ENCODE measurements around the gene GFRA4. TPM values are rescaled to one million over a fixed set of nuclear protein-coding genes. Genes with fewer than 3 reads are reported as not detected.
A peak's percentile ranks its signal among the peaks of the same experiment; 100 is the strongest.

Gene GFRA4
- polyA plus RNA-seq, 1 of the 3 experiments (the other 2 are of a cell fraction): not detected

- 72% methylated on average over 12 of the region's 14 CpGs for WGBS (ENCODE audit: low lambda C conversion rate)
- H2AFZ ChIP-seq (ENCODE audit: low read depth): no peak overlapping the region
- no peaks in the 10 kb centered on the region for H3K36me3 ChIP-seq (replicated peaks in 1 of 2; ENCODE audit: control insufficient read depth in 1 of 2, insufficient read depth in 2 of 2, low read length in 1 of 2)
- H3K4me2 ChIP-seq: no peak overlapping the region
- H3K4me3 ChIP-seq (ENCODE audit: low read depth in 2 of 2, low read length in 1 of 2): no peak overlapping the region
- no peak for DNase-seq
- H3K27me3 ChIP-seq (ENCODE audit: insufficient read depth): no peaks in the 10 kb centered on the region
- no peak overlapping the region for H3K9ac ChIP-seq
- no peaks in the 10 kb centered on the region for H3K4me1 ChIP-seq (ENCODE audit: control insufficient read depth in 1 of 2, insufficient read depth in 2 of 2, low read depth in 1 of 2, low read length in 1 of 2)
- H4K20me1 ChIP-seq (ENCODE audit: insufficient read depth): no peaks in the 10 kb centered on the region
- ChIA-PET POLR2A (no interaction called here), CTCF (interaction anchor here (3.1 to 5.8 kb wide), 3 partner anchors 11 to 143 kb away, joined by 9 to 55 read pairs (median 18); no protein-coding TSS in a partner anchor)
- H3K9me3 ChIP-seq: no peaks in the 10 kb centered on the region
- no peaks in the 10 kb centered on the region for H3F3A ChIP-seq (replicated peaks; ENCODE audit: insufficient read depth)
- TF ChIP-seq CHD2 (IDR thresholded peaks at IDR 0.05; ENCODE audit: low read length, partially characterized antibody): no peak
- no peak for TF ChIP-seq TCF12 (IDR thresholded peaks at IDR 0.05)
- no peak for TF ChIP-seq GATA2 (CRISPR knock-in tag; IDR thresholded peaks at IDR 0.05)
- no peak for TF ChIP-seq JUND (IDR thresholded peaks at IDR 0.05)
- no peak for TF ChIP-seq ZBTB33 (IDR thresholded peaks at IDR 0.05; ENCODE audit: borderline replicate concordance, low read depth)
- TF ChIP-seq, protein P1, sequence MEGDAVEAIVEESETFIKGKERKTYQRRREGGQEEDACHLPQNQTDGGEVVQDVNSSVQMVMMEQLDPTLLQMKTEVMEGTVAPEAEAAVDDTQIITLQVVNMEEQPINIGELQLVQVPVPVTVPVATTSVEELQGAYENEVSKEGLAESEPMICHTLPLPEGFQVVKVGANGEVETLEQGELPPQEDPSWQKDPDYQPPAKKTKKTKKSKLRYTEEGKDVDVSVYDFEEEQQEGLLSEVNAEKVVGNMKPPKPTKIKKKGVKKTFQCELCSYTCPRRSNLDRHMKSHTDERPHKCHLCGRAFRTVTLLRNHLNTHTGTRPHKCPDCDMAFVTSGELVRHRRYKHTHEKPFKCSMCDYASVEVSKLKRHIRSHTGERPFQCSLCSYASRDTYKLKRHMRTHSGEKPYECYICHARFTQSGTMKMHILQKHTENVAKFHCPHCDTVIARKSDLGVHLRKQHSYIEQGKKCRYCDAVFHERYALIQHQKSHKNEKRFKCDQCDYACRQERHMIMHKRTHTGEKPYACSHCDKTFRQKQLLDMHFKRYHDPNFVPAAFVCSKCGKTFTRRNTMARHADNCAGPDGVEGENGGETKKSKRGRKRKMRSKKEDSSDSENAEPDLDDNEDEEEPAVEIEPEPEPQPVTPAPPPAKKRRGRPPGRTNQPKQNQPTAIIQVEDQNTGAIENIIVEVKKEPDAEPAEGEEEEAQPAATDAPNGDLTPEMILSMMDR (IDR thresholded peaks at IDR 0.05): no peak
- TF ChIP-seq MEF2A (IDR thresholded peaks at IDR 0.05; ENCODE audit: borderline replicate concordance, low read depth): no peak
- no peak overlapping the region for H3K27ac ChIP-seq (ENCODE audit: low read depth in 2 of 2, low read length in 1 of 2)
- no peaks in the 10 kb centered on the region for H3K9me2 ChIP-seq
- no peaks in the 10 kb centered on the region for H3K79me2 ChIP-seq (ENCODE audit: insufficient read depth)
Observed at GRCh38 chr20:3705491-3705969, 42.3 kb upstream of the GFRA4 start.

- H3F3A ChIP-seq (replicated peaks; ENCODE audit: insufficient read depth): no peaks in the 10 kb centered on the region
- ChIA-PET POLR2A (no interaction called here), CTCF (interaction anchor here (0.8 to 5.8 kb wide), 6 partner anchors 9 to 141 kb away, joined by 3 to 55 read pairs (median 5); partner anchors contain the start of gene SIGLEC1)
- no peaks in the 10 kb centered on the region for H3K36me3 ChIP-seq (replicated peaks in 1 of 2; ENCODE audit: control insufficient read depth in 1 of 2, insufficient read depth in 2 of 2, low read length in 1 of 2)
- H3K79me2 ChIP-seq (ENCODE audit: insufficient read depth): no peaks in the 10 kb centered on the region
- no peak overlapping the region for H3K4me3 ChIP-seq (ENCODE audit: low read depth in 2 of 2, low read length in 1 of 2)
- H4K20me1 ChIP-seq (ENCODE audit: insufficient read depth): no peaks in the 10 kb centered on the region
- H3K4me1 ChIP-seq (ENCODE audit: control insufficient read depth in 1 of 2, insufficient read depth in 2 of 2, low read depth in 1 of 2, low read length in 1 of 2): no peaks in the 10 kb centered on the region
- no peak overlapping the region for H3K9ac ChIP-seq
- H3K27ac ChIP-seq (ENCODE audit: low read depth in 2 of 2, low read length in 1 of 2): no peak overlapping the region
- no peak overlapping the region for H3K4me2 ChIP-seq
- TF ChIP-seq, protein P2, sequence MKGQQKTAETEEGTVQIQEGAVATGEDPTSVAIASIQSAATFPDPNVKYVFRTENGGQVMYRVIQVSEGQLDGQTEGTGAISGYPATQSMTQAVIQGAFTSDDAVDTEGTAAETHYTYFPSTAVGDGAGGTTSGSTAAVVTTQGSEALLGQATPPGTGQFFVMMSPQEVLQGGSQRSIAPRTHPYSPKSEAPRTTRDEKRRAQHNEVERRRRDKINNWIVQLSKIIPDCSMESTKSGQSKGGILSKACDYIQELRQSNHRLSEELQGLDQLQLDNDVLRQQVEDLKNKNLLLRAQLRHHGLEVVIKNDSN (IDR thresholded peaks at IDR 0.05; ENCODE audit: borderline replicate concordance, low read depth): peak; percentile 45
- TF ChIP-seq EP300 (IDR thresholded peaks at IDR 0.05; ENCODE audit: borderline replicate concordance in 1 of 2, low read depth in 1 of 2, low read length in 1 of 2): no peak
- no peaks in the 10 kb centered on the region for H3K9me3 ChIP-seq
- DNase-seq: peak; percentile 19
- 61% methylated on average over 5 of the region's 5 CpGs for WGBS (ENCODE audit: low lambda C conversion rate)
- H2AFZ ChIP-seq (ENCODE audit: low read depth): no peak overlapping the region
- no peaks in the 10 kb centered on the region for H3K27me3 ChIP-seq (ENCODE audit: insufficient read depth)
- H3K9me2 ChIP-seq: no peaks in the 10 kb centered on the region
Observed at GRCh38 chr20:3704087-3704486, 40.9 kb upstream of the GFRA4 start.
